GM18519 (cell line): ENCODE data around the gene MBOAT7.
"Not testable (repeated sequence)": the region's sequence is repeated elsewhere in the genome, so short reads cannot be mapped to it uniquely, and the experiment has no call there.

Experiments used
- ATAC-seq: cut with Tn5 transposase; IDR thresholded peaks from one replicate; pipeline ENCODE4 v1.9.1; 2021; ENCODE audit warnings: mild to moderate bottlenecking, moderate library complexity; ENCODE audit not compliant: unreplicated experiment, low FRiP score

Gene MBOAT7

DNA sequence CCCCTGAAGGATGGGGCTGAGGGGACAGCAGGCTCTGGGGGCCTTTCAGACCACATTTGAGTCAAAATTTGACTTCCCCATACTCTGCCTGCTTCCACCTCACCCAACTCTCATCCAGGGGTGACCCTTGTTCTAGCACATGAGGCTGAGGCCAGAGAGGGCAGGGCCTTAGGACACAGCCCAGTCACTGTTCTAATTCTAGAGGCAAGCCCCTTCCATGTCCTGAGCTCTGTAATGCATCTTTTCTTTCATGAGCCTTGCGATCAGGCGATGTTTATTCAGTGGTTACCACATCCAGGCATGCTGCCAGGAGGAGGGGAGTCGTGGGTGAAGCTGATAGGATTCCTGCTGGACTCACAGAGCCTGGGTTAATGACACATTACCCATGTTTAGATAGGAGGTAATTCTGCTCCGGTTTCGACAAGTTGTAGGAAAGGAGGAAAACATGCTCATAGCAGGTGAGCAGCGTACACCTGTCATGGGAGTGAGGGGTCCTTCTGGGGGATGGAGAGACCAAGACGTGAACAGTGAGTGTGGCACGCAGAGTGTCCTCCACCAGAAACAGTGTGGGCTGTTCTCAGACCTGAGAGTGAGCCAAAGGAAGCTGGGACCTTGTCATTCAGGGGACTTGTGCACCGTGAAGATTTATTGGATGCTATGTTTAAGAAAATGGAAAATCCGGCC, 20.6 kb upstream of the MBOAT7 start:
- no peak for ATAC-seq

- no peak for ATAC-seq
These were observed 19.9 kb upstream of the MBOAT7 start for GRCh38 chr19:54209058-54209810.

- no peak for ATAC-seq
These were observed 19.3 kb upstream of the MBOAT7 start for GRCh38 chr19:54208784-54209057.

GRCh38 chr19:54207983-54208783, 18.8 kb upstream of the MBOAT7 start:
- no peak for ATAC-seq

DNA sequence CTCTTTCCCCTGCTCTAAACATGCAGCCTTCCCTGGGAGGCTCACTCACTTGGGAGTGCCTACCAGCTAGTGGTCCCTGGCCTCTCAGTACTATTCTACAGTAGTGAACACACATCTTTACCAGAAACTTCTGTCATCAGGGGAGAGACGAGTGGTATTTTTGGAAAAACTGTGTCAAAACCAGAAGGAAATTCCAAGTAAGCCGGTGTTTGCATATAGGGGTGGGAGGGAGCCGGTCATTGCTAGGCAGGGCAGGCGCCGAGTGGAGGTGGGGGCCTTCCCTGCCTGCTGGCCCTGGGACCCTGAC, 18.2 kb upstream of the MBOAT7 start:
- ATAC-seq: no peak

DNA sequence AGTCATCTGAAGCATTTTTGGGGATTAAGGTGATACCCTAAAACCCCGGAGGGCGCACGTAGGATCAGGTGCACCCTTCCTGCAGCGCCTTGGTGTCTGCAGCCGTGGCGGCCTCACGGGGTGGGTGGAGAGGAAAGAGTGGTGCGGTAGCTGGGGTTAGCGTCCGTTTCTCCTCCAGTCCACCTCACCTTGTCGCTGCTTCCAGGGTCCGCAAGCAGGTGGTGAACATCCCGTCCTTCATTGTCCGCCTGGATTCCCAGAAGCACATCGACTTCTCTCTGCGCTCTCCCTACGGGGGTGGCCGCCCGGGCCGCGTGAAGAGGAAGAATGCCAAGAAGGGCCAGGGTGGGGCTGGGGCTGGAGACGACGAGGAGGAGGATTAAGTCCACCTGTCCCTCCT, 17.8 kb upstream of the MBOAT7 start:
- not testable (repeated sequence) for ATAC-seq

- ATAC-seq: no peak
These were observed 17.4 kb upstream of the MBOAT7 start for GRCh38 chr19:54206831-54207177.

GRCh38 chr19:54206030-54206830, 16.9 kb upstream of the MBOAT7 start:
- ATAC-seq: no peak

- no peak for ATAC-seq
These were observed 15.5 kb upstream of the MBOAT7 start for GRCh38 chr19:54204767-54205468.

GRCh38 chr19:54203151-54203611, 13.8 kb upstream of the MBOAT7 start:
- ATAC-seq: no peak

DNA sequence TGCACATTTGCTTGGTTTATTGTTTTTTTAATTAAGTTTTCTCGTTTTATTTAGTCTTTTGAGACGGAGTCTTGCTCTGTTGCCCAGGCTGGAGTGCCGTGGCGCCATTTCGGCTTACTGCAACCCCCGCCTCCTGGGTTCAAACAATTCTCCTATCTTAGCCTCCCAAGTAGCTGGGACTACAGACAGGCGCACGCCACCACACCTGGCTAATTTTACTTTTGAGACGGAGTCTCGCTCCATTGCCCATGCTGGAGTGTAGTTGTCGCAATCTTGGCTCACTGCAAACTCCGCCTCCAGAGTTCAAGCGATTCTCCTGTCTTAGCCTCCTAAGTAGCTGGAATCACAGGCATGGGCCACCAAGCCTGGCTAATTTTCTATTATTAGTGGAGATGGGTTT, 12.6 kb upstream of the MBOAT7 start:
- ATAC-seq: no peak

GRCh38 chr19:54201172-54201701, 11.9 kb upstream of the MBOAT7 start:
- ATAC-seq: no peak

DNA sequence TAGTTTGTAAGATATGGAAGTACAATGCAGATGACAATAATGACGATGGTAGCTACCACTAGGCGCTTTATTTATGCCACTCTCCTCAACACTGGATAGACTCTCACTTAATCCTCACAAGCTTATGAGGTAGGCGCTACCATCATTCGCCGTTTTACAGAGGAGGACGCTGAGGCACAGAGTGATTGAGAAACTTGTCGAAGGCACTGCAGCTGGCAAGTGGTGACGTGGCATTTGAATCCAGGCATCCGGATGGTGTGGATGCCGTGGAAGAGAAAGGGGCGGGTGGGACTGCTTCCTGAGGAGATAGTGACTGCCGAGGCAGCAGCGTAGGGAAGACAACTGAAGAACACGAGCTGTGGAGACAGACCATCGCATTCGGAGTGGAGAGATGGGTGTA, 10.0 kb upstream of the MBOAT7 start:
- no peak for ATAC-seq

DNA sequence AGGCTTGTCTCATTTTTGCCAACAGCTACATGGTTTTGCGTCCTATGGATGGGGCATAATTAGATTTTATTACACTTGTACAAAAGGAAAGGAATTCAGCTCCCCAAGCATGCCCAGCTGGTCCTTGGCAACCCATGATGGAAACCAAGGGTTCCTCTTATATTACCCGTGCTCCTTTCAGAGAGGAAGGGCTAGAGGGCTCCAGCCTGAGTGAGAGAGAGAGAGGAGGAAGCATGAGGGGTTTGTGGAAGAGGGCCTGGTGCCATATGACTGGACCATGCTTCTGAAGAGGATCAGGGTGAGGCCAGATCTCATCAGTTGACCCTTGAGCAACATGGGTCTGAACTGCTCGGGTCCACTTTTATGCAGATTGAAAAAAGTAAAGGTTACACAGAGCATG, 7.7 kb upstream of the MBOAT7 start:
- no peak for ATAC-seq

DNA sequence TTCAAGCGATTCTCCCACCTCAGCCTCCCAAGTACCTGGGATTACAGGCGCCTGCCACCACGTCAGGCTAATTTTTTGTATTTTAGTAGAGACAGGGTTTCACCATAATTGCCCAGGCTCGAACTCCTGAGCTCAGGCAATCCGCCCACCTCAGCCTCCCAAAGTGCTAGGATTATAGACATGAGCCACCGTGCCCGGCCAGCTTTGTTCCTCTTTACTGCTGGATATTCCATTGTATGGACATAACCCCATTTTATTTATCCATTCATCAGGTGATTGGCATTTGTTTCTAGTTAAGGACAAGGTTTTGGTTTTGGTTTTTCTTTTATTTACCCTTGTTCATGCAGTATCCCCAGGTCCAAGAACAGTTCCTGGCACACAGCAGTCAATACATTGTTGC, 7.2 kb upstream of the MBOAT7 start:
- ATAC-seq: no peak

- ATAC-seq: not testable (repeated sequence)
These were observed 5.1 kb upstream of the MBOAT7 start for GRCh38 chr19:54194463-54194862.

DNA sequence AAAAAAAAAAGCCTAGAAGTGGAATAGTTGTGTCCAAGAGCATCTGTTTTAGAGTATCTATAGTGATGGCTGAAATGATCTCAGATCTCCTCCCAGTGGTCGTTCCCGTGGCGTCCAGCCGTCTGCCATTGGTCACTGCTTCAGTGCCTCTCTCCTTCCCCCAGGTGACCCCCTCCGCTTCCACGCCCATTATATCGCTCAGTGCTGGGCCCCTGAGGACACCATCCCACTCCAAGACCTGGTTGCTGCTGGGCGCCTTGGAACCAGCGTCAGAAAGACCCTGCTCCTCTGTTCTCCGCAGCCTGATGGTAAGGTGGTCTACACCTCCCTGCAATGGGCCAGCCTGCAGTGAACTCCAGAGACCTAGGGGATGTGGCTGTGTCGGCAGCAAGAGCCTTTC, 3.6 kb upstream of the MBOAT7 start:
- no peak for ATAC-seq

- no peak for ATAC-seq
These were observed 2.6 kb upstream of the MBOAT7 start for GRCh38 chr19:54191811-54192453.

DNA sequence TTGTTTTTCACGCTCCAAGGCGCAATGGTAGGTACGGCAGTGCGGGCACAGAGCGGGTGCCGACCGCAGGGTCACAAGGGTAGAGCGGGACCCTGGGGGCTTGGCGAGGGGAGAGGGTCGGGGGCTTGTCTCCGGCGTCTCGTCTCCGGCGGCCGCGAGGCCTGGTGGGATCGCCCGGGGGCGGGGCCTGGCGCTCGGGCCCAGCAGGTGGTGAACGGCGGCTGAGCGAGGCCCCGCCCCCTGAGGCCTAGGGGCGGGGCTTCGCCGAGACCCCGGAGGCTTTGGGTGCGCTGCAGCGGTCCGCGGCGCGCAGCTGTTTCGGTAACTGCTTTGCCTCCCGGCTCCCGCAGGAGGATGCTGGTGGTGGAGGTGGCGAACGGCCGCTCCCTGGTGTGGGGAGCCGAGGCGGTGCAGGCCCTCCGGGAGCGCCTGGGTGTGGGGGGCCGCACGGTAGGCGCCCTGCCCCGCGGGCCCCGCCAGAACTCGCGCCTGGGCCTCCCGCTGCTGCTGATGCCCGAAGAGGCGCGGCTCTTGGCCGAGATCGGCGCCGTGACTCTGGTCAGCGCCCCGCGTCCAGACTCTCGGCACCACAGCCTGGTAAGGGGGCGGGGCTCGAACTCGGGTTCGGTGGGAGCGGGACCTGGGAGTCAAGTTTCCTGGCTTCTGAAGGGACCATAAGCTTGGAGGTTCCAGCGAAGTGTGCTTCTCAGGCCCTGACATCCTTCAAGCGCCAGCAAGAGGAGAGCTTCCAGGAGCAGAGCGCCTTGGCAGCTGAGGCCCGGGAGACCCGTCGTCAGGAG, 1.8 kb upstream of the MBOAT7 start, which contains the start of gene TSEN34:
TSEN34 (plus strand) TSS at position 298 of the 800 bp plus-strand sequence; CDS start at position 355, 57 bp downstream.
- peak; percentile 15 for ATAC-seq
